SK-N-SH (cell line): Measurements from ENCODE around the gene TRPC4AP. TPM values are rescaled to one million over a fixed set of nuclear protein-coding genes. Genes with fewer than 3 reads are reported as not detected.

ENCODE experiments used
- CTCF ChIA-PET: fragments of 300-600, 350-600 bp; formaldehyde crosslinking; extraction: SDS; loops from one replicate; lab custom pipeline; 2021; lab: Yijun Ruan, JAX
- POLR2A ChIA-PET: fragments of 350-600 bp; sonication (Branson Sonifier 250); formaldehyde crosslinking; extraction: SDS; loops from one replicate; lab custom pipeline; 2020; ENCODE audit warnings: antibody characterized with exemption, inconsistent platforms; lab: Yijun Ruan, JAX
- DNase-seq: peaks from one replicate; pipeline ENCODE4 v3.0.0; 2012
- H2AFZ ChIP-seq: fragments of 200-600 bp; sonication (generic); 2 replicates; pipeline ENCODE4 v1.8.1; 2016; ENCODE audit warnings: antibody characterized with exemption, mild to moderate bottlenecking, low read depth
- H3F3A ChIP-seq: fragments of 200-600 bp; sonication (generic); replicated peaks from 2 replicates; pipeline ENCODE3; 2016; ENCODE audit warnings: antibody characterized with exemption, mild to moderate bottlenecking; ENCODE audit not compliant: insufficient read depth
- H3K27ac ChIP-seq, 2 experiments: fragments of 200-500 bp in 1 of 2; fragments of 200-600 bp in 1 of 2; sonication (Bioruptor generic) in 1 of 2; sonication (generic), shearing (Covaris generic) in 1 of 2; 2 replicates each; pipeline versions ENCODE4 v1.5.1 to v1.6.1; 2014 to 2016; ENCODE audit warnings: low read depth in 2 of 2, inconsistent platforms in 1 of 2, low read length in 1 of 2, mild to moderate bottlenecking in 1 of 2, mixed read lengths in 1 of 2
- H3K27me3 ChIP-seq: fragments of 200-600 bp; sonication (generic), shearing (Covaris generic); 2 replicates; pipeline ENCODE4 v1.6.1; 2016; ENCODE audit warnings: mixed run types; ENCODE audit not compliant: insufficient read depth
- H3K36me3 ChIP-seq, 2 experiments: fragments of 200-500 bp in 1 of 2; fragments of 200-600 bp in 1 of 2; sonication (Bioruptor generic) in 1 of 2; sonication (generic) in 1 of 2; replicated peaks in 1 of 2; 2 replicates each; pipeline versions ENCODE3 to v1.5.1; 2014 to 2016; ENCODE audit warnings: low read length in 1 of 2, mild to moderate bottlenecking in 1 of 2; ENCODE audit not compliant: insufficient read depth in 2 of 2, control insufficient read depth in 1 of 2
- H3K4me1 ChIP-seq, 2 experiments: fragments of 200-500 bp in 1 of 2; fragments of 200-600 bp in 1 of 2; sonication (Bioruptor generic) in 1 of 2; sonication (generic), shearing (Covaris generic) in 1 of 2; 2 replicates each; pipeline versions ENCODE4 v1.5.1 to v1.6.1; 2014 to 2016; ENCODE audit warnings: low read depth in 1 of 2, low read length in 1 of 2, mixed run types in 1 of 2; ENCODE audit not compliant: insufficient read depth in 2 of 2, control insufficient read depth in 1 of 2
- H3K4me2 ChIP-seq: fragments of 200-600 bp; sonication (generic), shearing (Covaris generic); 2 replicates; pipeline ENCODE4 v1.6.1; 2017; ENCODE audit warnings: mixed run types
- H3K4me3 ChIP-seq, 2 experiments: fragments of 200-500 bp in 1 of 2; fragments of 200-600 bp in 1 of 2; sonication (Bioruptor generic) in 1 of 2; sonication (generic), shearing (Covaris generic) in 1 of 2; 2 replicates each; pipeline versions ENCODE4 v1.5.1 to v1.8.1; 2014 to 2016; ENCODE audit warnings: low read depth in 2 of 2, inconsistent platforms in 1 of 2, low read length in 1 of 2, mild to moderate bottlenecking in 1 of 2, mixed read lengths in 1 of 2, moderate library complexity in 1 of 2
- H3K79me2 ChIP-seq: fragments of 200-600 bp; sonication (generic); 2 replicates; pipeline ENCODE4 v1.8.1; 2017; ENCODE audit warnings: mild to moderate bottlenecking; ENCODE audit not compliant: insufficient read depth
- H3K9ac ChIP-seq: fragments of 200-600 bp; sonication (generic); 2 replicates; pipeline ENCODE4 v1.6.1; 2017; ENCODE audit warnings: mixed run types
- H3K9me2 ChIP-seq: fragments of 200-600 bp; sonication (generic); 2 replicates; pipeline ENCODE4 v1.6.1; 2017; ENCODE audit warnings: mixed run types
- H3K9me3 ChIP-seq: fragments of 200-600 bp; sonication (generic); 2 replicates; pipeline ENCODE4 v1.6.1; 2017; ENCODE audit warnings: mixed run types, mild to moderate bottlenecking, moderate library complexity
- H4K20me1 ChIP-seq: fragments of 200-600 bp; sonication (generic); 2 replicates; pipeline ENCODE4 v1.6.1; 2017; ENCODE audit warnings: mild to moderate bottlenecking, mixed run types; ENCODE audit not compliant: insufficient read depth
- CTCF ChIP-seq: fragments of 200-600 bp; sonication (generic); IDR thresholded peaks from 2 replicates; pipeline ENCODE4 v1.6.1; 2017; ENCODE audit warnings: antibody characterized with exemption, mild to moderate bottlenecking, moderate library complexity
- ELF1 ChIP-seq: IDR thresholded peaks from 2 replicates; pipeline ENCODE4 v1.4.0; 2012
- EP300 ChIP-seq, 2 experiments: IDR thresholded peaks; 2 replicates each; pipeline versions ENCODE4 v1.4.0 to v1.6.1; 2012; ENCODE audit warnings: borderline replicate concordance in 1 of 2, low read depth in 1 of 2, low read length in 1 of 2
- EZH2phosphoT487 ChIP-seq: fragments of 200-600 bp; sonication (generic); IDR thresholded peaks from 2 replicates; pipeline ENCODE4 v1.6.1; 2017; ENCODE audit warnings: low read depth, mixed run types, mild to moderate bottlenecking, antibody characterized with exemption, moderate library complexity, borderline replicate concordance
- FOXM1 ChIP-seq: IDR thresholded peaks from 2 replicates; pipeline ENCODE4 v1.4.0; 2012; ENCODE audit warnings: low read depth, mild to moderate bottlenecking
- GABPA ChIP-seq: IDR thresholded peaks from 2 replicates; pipeline ENCODE4 v1.4.0; 2012; ENCODE audit warnings: low read depth, mild to moderate bottlenecking
- GATA2 ChIP-seq: sonication (generic); formaldehyde crosslinking; IDR thresholded peaks from 2 replicates; pipeline ENCODE4 v1.5.0; 2020; ENCODE audit warnings: mild to moderate bottlenecking, missing genetic modification reagents
- IRF3 ChIP-seq: fragments of 150-350 bp; IDR thresholded peaks from 2 replicates; pipeline ENCODE4 v1.6.1; 2016; ENCODE audit warnings: mild to moderate bottlenecking, low read depth, low read length
- JUND ChIP-seq: IDR thresholded peaks from 2 replicates; pipeline ENCODE4 v1.4.0; 2012
- MAX ChIP-seq: IDR thresholded peaks from 2 replicates; pipeline ENCODE4 v1.4.0; 2012; ENCODE audit warnings: low read depth
- MEF2A ChIP-seq: IDR thresholded peaks from 2 replicates; pipeline ENCODE4 v1.4.0; 2012; ENCODE audit warnings: low read depth, borderline replicate concordance
- NRF1 ChIP-seq: IDR thresholded peaks from 2 replicates; pipeline ENCODE4 v1.6.1; 2012; ENCODE audit warnings: low read depth, mild to moderate bottlenecking, low read length
- PBX3 ChIP-seq: IDR thresholded peaks from 2 replicates; pipeline ENCODE4; 2012
- RCOR1 ChIP-seq: fragments of 150-350 bp; IDR thresholded peaks from 2 replicates; pipeline ENCODE4 v1.6.1; 2017; ENCODE audit warnings: antibody characterized with exemption, low read length
- REST ChIP-seq: IDR thresholded peaks from 2 replicates; pipeline ENCODE4 v1.6.1; 2012; ENCODE audit warnings: mild to moderate bottlenecking, low read depth, low read length, moderate library complexity
- RFX5 ChIP-seq: IDR thresholded peaks from 2 replicates; pipeline ENCODE4 v1.6.1; 2012; ENCODE audit warnings: mild to moderate bottlenecking, improper control_type of control experiment, low read length
- SIN3A ChIP-seq: IDR thresholded peaks from 2 replicates; pipeline ENCODE4 v1.6.1; 2012; ENCODE audit warnings: low read depth, mild to moderate bottlenecking, low read length, moderate library complexity, borderline replicate concordance
- TCF12 ChIP-seq: IDR thresholded peaks from 2 replicates; pipeline ENCODE4 v1.4.0; 2012
- USF2 ChIP-seq: fragments of 150-350 bp; IDR thresholded peaks from 2 replicates; pipeline ENCODE4 v1.6.1; 2017; ENCODE audit warnings: antibody characterized with exemption, low read length, low read depth, borderline replicate concordance
- YY1 ChIP-seq: IDR thresholded peaks from 2 replicates; pipeline ENCODE4 v1.4.0; 2012; ENCODE audit warnings: low read depth, mild to moderate bottlenecking
- WGBS: methylation state at CpG from one replicate; pipeline ENCODE4 v1.1.6; 2017; ENCODE audit warnings: low lambda C conversion rate; 5-methylcytosine and 5-hydroxymethylcytosine counted together
- polyA plus RNA-seq, 3 experiments: library from polyadenylated mRNA; depleted of rRNA; stranded (reverse); fragments of >200 nt; gene quantifications; 2 replicates each; pipeline ENCODE4 v1.2.3, GENCODE V29; 2012

Gene TRPC4AP
- polyA plus RNA-seq, 1 of the 3 experiments (the other 2 are of a cell fraction) = 57.4 TPM

- Histone ChIP-seq H3K9ac (no peak overlapping the region), H3K36me3 (peaks cover 6 to 47% of the 10 kb centered on the region in 2 experiments), H3F3A (peaks cover 3% of the 10 kb centered on the region), H3K79me2 (peaks cover 92% of the 10 kb centered on the region), H2AFZ (no peak overlapping the region), H3K9me2 (no peaks in the 10 kb centered on the region), H3K4me3 (no peak overlapping the region), H3K27ac (no peak overlapping the region), H3K9me3 (no peaks in the 10 kb centered on the region), H4K20me1 (peaks cover 62% of the 10 kb centered on the region), H3K4me2 (no peak overlapping the region), H3K27me3 (no peaks in the 10 kb centered on the region), H3K4me1 (no peaks in the 10 kb centered on the region; a peak in 2 of 4 replicates)
- ChIA-PET POLR2A (no interaction called here), CTCF (no interaction called here)
- DNase-seq = no peak
- WGBS = 96% methylated on average over 5 of the region's 5 CpGs
- TF ChIP-seq CTCF = no peak
- no peak for TF ChIP-seq ELF1
- TF ChIP-seq MAX = no peak
- TF ChIP-seq YY1 = no peak
- no peak for TF ChIP-seq RCOR1
- no peak for TF ChIP-seq SIN3A
- no peak for TF ChIP-seq REST
- no peak for TF ChIP-seq USF2
- TF ChIP-seq PBX3 = no peak
- no peak for TF ChIP-seq JUND
- TF ChIP-seq IRF3 = no peak
- TF ChIP-seq RFX5 = no peak
- TF ChIP-seq FOXM1 = no peak
- no peak for TF ChIP-seq GATA2
- no peak for TF ChIP-seq TCF12
- TF ChIP-seq MEF2A = no peak
- TF ChIP-seq GABPA = no peak
- no peak for TF ChIP-seq EZH2phosphoT487
- no peak for TF ChIP-seq NRF1
- TF ChIP-seq EP300 (IDR thresholded peaks at IDR 0.05; ENCODE audit: borderline replicate concordance in 1 of 2, low read depth in 1 of 2, low read length in 1 of 2) = no peak
Observed at GRCh38 chr20:35060168-35060567, 32.4 kb downstream of the TRPC4AP start.
